Measurements from ENCODE around the gene LRP8. TPM values are rescaled to one million over a fixed set of nuclear protein-coding genes. Genes with fewer than 3 reads are reported as not detected.

The LRP8 gene
- polyA plus RNA-seq, 2 of the 4 experiments (the other 2 are of a cell fraction), result 32.6 to 46.1 TPM

GRCh38 chr1:53370369-53370961, 42.6 kb upstream of the LRP8 start:
- POLR2A ChIA-PET, result interaction anchor here (0.7 kb wide), 1 partner anchor 278 kb away, joined by 4 read pairs; no protein-coding TSS in a partner anchor
- H3K27ac ChIP-seq, result no peak overlapping the region
- TF ChIP-seq HOXA7 (CRISPR knock-in tag; IDR thresholded peaks at IDR 0.05) (no peak), EP300 (IDR thresholded peaks at IDR 0.05) (no peak), CBX8 (IDR thresholded peaks at IDR 0.05) (no peak), EHMT2 (IDR thresholded peaks at IDR 0.05; ENCODE audit: low read depth) (no peak), EHF (CRISPR knock-in tag; IDR thresholded peaks at IDR 0.05) (no peak), TFCP2L1 (CRISPR knock-in tag; IDR thresholded peaks at IDR 0.05) (no peak), POLR2A (IDR thresholded peaks at IDR 0.05; ENCODE audit: low read length) (no peak)
- TF ChIP-seq, protein P1, sequence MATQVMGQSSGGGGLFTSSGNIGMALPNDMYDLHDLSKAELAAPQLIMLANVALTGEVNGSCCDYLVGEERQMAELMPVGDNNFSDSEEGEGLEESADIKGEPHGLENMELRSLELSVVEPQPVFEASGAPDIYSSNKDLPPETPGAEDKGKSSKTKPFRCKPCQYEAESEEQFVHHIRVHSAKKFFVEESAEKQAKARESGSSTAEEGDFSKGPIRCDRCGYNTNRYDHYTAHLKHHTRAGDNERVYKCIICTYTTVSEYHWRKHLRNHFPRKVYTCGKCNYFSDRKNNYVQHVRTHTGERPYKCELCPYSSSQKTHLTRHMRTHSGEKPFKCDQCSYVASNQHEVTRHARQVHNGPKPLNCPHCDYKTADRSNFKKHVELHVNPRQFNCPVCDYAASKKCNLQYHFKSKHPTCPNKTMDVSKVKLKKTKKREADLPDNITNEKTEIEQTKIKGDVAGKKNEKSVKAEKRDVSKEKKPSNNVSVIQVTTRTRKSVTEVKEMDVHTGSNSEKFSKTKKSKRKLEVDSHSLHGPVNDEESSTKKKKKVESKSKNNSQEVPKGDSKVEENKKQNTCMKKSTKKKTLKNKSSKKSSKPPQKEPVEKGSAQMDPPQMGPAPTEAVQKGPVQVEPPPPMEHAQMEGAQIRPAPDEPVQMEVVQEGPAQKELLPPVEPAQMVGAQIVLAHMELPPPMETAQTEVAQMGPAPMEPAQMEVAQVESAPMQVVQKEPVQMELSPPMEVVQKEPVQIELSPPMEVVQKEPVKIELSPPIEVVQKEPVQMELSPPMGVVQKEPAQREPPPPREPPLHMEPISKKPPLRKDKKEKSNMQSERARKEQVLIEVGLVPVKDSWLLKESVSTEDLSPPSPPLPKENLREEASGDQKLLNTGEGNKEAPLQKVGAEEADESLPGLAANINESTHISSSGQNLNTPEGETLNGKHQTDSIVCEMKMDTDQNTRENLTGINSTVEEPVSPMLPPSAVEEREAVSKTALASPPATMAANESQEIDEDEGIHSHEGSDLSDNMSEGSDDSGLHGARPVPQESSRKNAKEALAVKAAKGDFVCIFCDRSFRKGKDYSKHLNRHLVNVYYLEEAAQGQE (IDR thresholded peaks at IDR 0.05), result no peak
- no peak overlapping the region for H3K4me2 ChIP-seq
- ATAC-seq, result no peak
- H3K4me1 ChIP-seq, result no peaks in the 10 kb centered on the region
- no peak for DNase-seq (ENCODE audit: low read depth in 1 of 2, low spot score in 1 of 2)
- H3K9me3 ChIP-seq, result no peaks in the 10 kb centered on the region
- CTCF ChIA-PET, result interaction anchor here (1.2 to 1.5 kb wide), 2 partner anchors 10 to 12 kb away, joined by 3 read pairs; no protein-coding TSS in a partner anchor
- no peak overlapping the region for H3K4me3 ChIP-seq
- no peak for FAIRE-seq
- WGBS (ENCODE audit: missing lambda C conversion rate), result 60% methylated on average over 2 of the region's 9 CpGs

- TF ChIP-seq CBX2 (IDR thresholded peaks at IDR 0.05; ENCODE audit: borderline replicate concordance, low read depth) (no peak), KDM1A (IDR thresholded peaks at IDR 0.05; ENCODE audit: low read depth) (no peak), EHMT2 (IDR thresholded peaks at IDR 0.05; ENCODE audit: low read depth) (no peak), TFCP2L1 (CRISPR knock-in tag; IDR thresholded peaks at IDR 0.05) (no peak), TP53 (CRISPR knock-in tag; IDR thresholded peaks at IDR 0.05) (no peak), MAFK (IDR thresholded peaks at IDR 0.05; ENCODE audit: partially characterized antibody) (no peak), JUN (IDR thresholded peaks at IDR 0.05) (no peak), ESRRA (IDR thresholded peaks at IDR 0.05; ENCODE audit: borderline replicate concordance, low read length) (no peak)
- TF ChIP-seq, protein P2, sequence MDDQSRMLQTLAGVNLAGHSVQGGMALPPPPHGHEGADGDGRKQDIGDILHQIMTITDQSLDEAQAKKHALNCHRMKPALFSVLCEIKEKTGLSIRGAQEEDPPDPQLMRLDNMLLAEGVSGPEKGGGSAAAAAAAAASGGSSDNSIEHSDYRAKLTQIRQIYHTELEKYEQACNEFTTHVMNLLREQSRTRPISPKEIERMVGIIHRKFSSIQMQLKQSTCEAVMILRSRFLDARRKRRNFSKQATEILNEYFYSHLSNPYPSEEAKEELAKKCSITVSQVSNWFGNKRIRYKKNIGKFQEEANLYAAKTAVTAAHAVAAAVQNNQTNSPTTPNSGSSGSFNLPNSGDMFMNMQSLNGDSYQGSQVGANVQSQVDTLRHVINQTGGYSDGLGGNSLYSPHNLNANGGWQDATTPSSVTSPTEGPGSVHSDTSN (IDR thresholded peaks at IDR 0.05), result no peak
- Histone ChIP-seq H3K4me2 (no peak overlapping the region), H3K27ac (no peak overlapping the region), H3K9me3 (no peaks in the 10 kb centered on the region), H3K4me1 (no peaks in the 10 kb centered on the region), H3K4me3 (no peak overlapping the region)
- ATAC-seq, result no peak
- ChIA-PET POLR2A (interaction anchor here (0.7 kb wide), 1 partner anchor 279 kb away, joined by 4 read pairs; no protein-coding TSS in a partner anchor), CTCF (interaction anchor here (1.5 kb wide), 1 partner anchor 11 kb away, joined by 3 read pairs; no protein-coding TSS in a partner anchor)
- DNase-seq (ENCODE audit: low read depth in 1 of 2, low spot score in 1 of 2), result no peak
- WGBS (ENCODE audit: missing lambda C conversion rate), result 64% methylated on average over 2 of the region's 2 CpGs
- no peak for FAIRE-seq
These were observed 41.9 kb upstream of the LRP8 start for GRCh38 chr1:53369761-53370160.

DNA sequence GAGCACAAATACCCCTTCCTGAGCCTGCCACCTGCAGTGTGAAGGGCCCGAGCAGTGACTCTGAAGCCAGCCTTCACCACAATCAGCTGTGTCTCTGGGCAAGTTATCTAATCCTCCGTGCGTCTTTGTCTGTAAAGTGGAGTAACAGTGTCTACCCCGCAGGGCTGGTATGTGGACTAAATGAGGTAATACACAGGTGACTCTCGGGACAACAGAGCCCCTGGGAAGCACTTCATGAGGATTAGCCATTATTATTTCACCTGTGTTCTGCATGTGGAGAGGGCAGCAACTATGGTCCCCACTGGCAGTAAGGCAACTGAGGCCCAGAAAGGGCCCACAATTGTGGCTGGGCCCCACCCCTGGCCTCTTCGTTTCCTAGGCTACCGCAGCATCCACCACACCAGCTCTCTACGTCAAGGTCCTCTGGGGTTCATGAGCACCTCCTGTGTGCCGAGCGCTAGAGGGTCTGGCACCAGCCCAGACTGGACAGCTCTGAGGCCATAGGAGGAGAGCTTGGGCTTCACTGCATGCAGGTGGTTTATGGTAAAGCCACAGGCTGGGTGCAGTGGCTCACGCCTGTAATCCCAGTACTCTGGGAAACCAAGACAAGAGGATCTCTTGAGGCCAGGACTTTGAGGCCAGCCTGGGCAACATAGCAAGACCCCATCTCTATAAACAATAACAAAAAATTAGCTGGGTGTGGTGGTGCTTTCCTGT, 41.3 kb upstream of the LRP8 start:
- H3K4me1 ChIP-seq, result no peaks in the 10 kb centered on the region
- 73% methylated on average over 8 of the region's 11 CpGs for WGBS (ENCODE audit: missing lambda C conversion rate)
- ATAC-seq (no peak), FAIRE-seq (no peak), DNase-seq (ENCODE audit: low read depth in 1 of 2, low spot score in 1 of 2) (no peak)
- ChIA-PET POLR2A (no interaction called here), CTCF (interaction anchor here (0.9 kb wide), 1 partner anchor 34 kb away, joined by 3 read pairs; no protein-coding TSS in a partner anchor)
- no peak overlapping the region for H3K4me2 ChIP-seq
- no peak overlapping the region for H3K27ac ChIP-seq
- no peaks in the 10 kb centered on the region for H3K9me3 ChIP-seq
- H3K4me3 ChIP-seq, result no peak overlapping the region
- TF ChIP-seq FOSL2 (IDR thresholded peaks at IDR 0.05), result no peak
- no peak for TF ChIP-seq FOSL2 (CRISPR knock-in tag; IDR thresholded peaks at IDR 0.05)
- TF ChIP-seq FOSB (CRISPR knock-in tag; IDR thresholded peaks at IDR 0.05), result no peak
- TF ChIP-seq, protein P3, sequence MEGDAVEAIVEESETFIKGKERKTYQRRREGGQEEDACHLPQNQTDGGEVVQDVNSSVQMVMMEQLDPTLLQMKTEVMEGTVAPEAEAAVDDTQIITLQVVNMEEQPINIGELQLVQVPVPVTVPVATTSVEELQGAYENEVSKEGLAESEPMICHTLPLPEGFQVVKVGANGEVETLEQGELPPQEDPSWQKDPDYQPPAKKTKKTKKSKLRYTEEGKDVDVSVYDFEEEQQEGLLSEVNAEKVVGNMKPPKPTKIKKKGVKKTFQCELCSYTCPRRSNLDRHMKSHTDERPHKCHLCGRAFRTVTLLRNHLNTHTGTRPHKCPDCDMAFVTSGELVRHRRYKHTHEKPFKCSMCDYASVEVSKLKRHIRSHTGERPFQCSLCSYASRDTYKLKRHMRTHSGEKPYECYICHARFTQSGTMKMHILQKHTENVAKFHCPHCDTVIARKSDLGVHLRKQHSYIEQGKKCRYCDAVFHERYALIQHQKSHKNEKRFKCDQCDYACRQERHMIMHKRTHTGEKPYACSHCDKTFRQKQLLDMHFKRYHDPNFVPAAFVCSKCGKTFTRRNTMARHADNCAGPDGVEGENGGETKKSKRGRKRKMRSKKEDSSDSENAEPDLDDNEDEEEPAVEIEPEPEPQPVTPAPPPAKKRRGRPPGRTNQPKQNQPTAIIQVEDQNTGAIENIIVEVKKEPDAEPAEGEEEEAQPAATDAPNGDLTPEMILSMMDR (IDR thresholded peaks at IDR 0.05), result no peak
- TF ChIP-seq, protein P4, sequence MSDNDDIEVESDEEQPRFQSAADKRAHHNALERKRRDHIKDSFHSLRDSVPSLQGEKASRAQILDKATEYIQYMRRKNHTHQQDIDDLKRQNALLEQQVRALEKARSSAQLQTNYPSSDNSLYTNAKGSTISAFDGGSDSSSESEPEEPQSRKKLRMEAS (IDR thresholded peaks at IDR 0.05), result no peak
- TF ChIP-seq ZC3H11A (IDR thresholded peaks at IDR 0.05), result no peak
- no peak for TF ChIP-seq GATA3 (IDR thresholded peaks at IDR 0.05; ENCODE audit: borderline replicate concordance)
- TF ChIP-seq RCOR1 (IDR thresholded peaks at IDR 0.05; ENCODE audit: low read depth, low read length), result no peak
- no peak for TF ChIP-seq HES2 (IDR thresholded peaks at IDR 0.05)
- no peak for TF ChIP-seq EHMT2 (IDR thresholded peaks at IDR 0.05; ENCODE audit: low read depth)
- TF ChIP-seq, protein P5, sequence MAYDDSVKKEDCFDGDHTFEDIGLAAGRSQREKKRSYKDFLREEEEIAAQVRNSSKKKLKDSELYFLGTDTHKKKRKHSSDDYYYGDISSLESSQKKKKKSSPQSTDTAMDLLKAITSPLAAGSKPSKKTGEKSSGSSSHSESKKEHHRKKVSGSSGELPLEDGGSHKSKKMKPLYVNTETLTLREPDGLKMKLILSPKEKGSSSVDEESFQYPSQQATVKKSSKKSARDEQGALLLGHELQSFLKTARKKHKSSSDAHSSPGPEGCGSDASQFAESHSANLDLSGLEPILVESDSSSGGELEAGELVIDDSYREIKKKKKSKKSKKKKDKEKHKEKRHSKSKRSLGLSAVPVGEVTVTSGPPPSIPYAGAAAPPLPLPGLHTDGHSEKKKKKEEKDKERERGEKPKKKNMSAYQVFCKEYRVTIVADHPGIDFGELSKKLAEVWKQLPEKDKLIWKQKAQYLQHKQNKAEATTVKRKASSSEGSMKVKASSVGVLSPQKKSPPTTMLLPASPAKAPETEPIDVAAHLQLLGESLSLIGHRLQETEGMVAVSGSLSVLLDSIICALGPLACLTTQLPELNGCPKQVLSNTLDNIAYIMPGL (CRISPR knock-in tag; IDR thresholded peaks at IDR 0.05; ENCODE audit: borderline replicate concordance), result no peak
